GM12878 (cell line): Measurements from ENCODE around the gene POU6F2. TPM values are rescaled to one million over a fixed set of nuclear protein-coding genes. Genes with fewer than 3 reads are reported as not detected.

Experiments
- ATAC-seq: fragments of 200-7000 bp; cut with Tn5 transposase; 3 replicates; pipeline ENCODE4 v1.9.1; 2020; ENCODE audit warnings: mild to moderate bottlenecking, moderate library complexity
- BruUV-seq: library from RNA; stranded (reverse); fragments of 400-500 nt; replicated peaks from 2 replicates; lab custom pipeline; 2021; lab: Mats Ljungman, UMichigan
- CTCF ChIA-PET: fragments of 300-600 bp; sonication (Branson Sonifier 250); formaldehyde crosslinking; extraction: SDS; loops from one replicate; lab custom pipeline; 2021; ENCODE audit warnings: inconsistent platforms; lab: Yijun Ruan, JAX
- POLR2A ChIA-PET: fragments of 350-600 bp; formaldehyde crosslinking; extraction: SDS; loops from one replicate; lab custom pipeline; 2021; ENCODE audit warnings: inconsistent platforms; lab: Charles Lee
- RAD21 ChIA-PET: fragments of 300-600 bp; sonication (Branson Sonifier 250); formaldehyde crosslinking; loops from one replicate; lab custom pipeline; 2023; ENCODE audit warnings: antibody characterized with exemption; ENCODE audit not compliant: unreplicated experiment; lab: Charles Lee
- SMC1A ChIA-PET: fragments of 300-600 bp; sonication (Branson Sonifier 250); formaldehyde crosslinking; loops from one replicate; lab custom pipeline; 2023; ENCODE audit not compliant: unreplicated experiment, uncharacterized antibody; lab: Charles Lee
- DNase-seq: peaks from one replicate; pipeline ENCODE4 v3.0.0-alpha.2; 2011; ENCODE audit warnings: low read depth, low spot score
- FAIRE-seq: peaks from 3 replicates; lab custom pipeline; 2011; peaks lifted over from hg19 to GRCh38; lab: Jason Lieb, UNC
- H2AFZ ChIP-seq: 2 replicates; pipeline ENCODE4 v1.6.0; 2011; ENCODE audit warnings: low read depth, low read length, control low read depth; ENCODE audit not compliant: control insufficient read depth
- H3K27ac ChIP-seq: 2 replicates; pipeline ENCODE4 v1.5.1; 2011; ENCODE audit warnings: control low read depth; ENCODE audit not compliant: control insufficient read depth, insufficient read depth
- H3K27me3 ChIP-seq, 2 experiments: replicated peaks in 1 of 2; 2 replicates each; pipeline versions ENCODE4 v1.6.0 to v1.6.1; 2011; ENCODE audit warnings: low read length in 1 of 2; ENCODE audit not compliant: control insufficient read depth in 2 of 2, insufficient read depth in 2 of 2
- H3K36me3 ChIP-seq, 2 experiments: 2 replicates each; pipeline ENCODE4 v1.5.1; 2011; ENCODE audit warnings: low read length in 1 of 2; ENCODE audit not compliant: control insufficient read depth in 2 of 2, insufficient read depth in 2 of 2
- H3K4me1 ChIP-seq: 2 replicates; pipeline ENCODE4 v1.6.1; 2011; ENCODE audit warnings: mild to moderate bottlenecking, low read length, moderate library complexity, mixed read lengths; ENCODE audit not compliant: control insufficient read depth, insufficient read depth
- H3K4me2 ChIP-seq: 2 replicates; pipeline ENCODE4 v1.6.0; 2011; ENCODE audit warnings: control low read depth; ENCODE audit not compliant: control insufficient read depth, insufficient read depth
- H3K4me3 ChIP-seq: fragments of 200-600 bp; sonication (generic); 2 replicates; pipeline ENCODE4 v1.5.1; 2016
- H3K79me2 ChIP-seq: 2 replicates; pipeline ENCODE4 v1.6.0; 2011; ENCODE audit warnings: low read length; ENCODE audit not compliant: control insufficient read depth, insufficient read depth
- H3K9ac ChIP-seq: 2 replicates; pipeline ENCODE4 v1.8.0; 2011; ENCODE audit warnings: low read length, control low read depth, mixed read lengths; ENCODE audit not compliant: control insufficient read depth, insufficient read depth
- H3K9me3 ChIP-seq: replicated peaks from 3 replicates; pipeline ENCODE4 v1.5.1; 2011; ENCODE audit warnings: mild to moderate bottlenecking, low read length; ENCODE audit not compliant: control insufficient read depth, insufficient read depth
- H4K20me1 ChIP-seq: 2 replicates; pipeline ENCODE4 v1.6.0; 2011; ENCODE audit not compliant: control insufficient read depth, insufficient read depth
- BMI1 ChIP-seq: fragments of 450-650 bp; IDR thresholded peaks from 2 replicates; pipeline ENCODE4 v1.6.1; 2016; ENCODE audit warnings: mild to moderate bottlenecking, moderate library complexity, borderline replicate concordance
- CBX5 ChIP-seq: sonication (generic); IDR thresholded peaks from 2 replicates; pipeline ENCODE4 v1.6.1; 2016; ENCODE audit warnings: low read depth, moderate library complexity, mild to moderate bottlenecking, inconsistent platforms
- IRF3 ChIP-seq: fragments of 450-650 bp; IDR thresholded peaks from 2 replicates; pipeline ENCODE4 v1.6.1; 2014; ENCODE audit warnings: mild to moderate bottlenecking
- IRF5 ChIP-seq: fragments of 450-650 bp; IDR thresholded peaks from 2 replicates; pipeline ENCODE4 v1.6.1; 2017; ENCODE audit warnings: borderline replicate concordance
- MLLT1 ChIP-seq: fragments of 450-650 bp; IDR thresholded peaks from 2 replicates; pipeline ENCODE4 v1.6.1; 2016; ENCODE audit warnings: mild to moderate bottlenecking
- MTA3 ChIP-seq: IDR thresholded peaks from 2 replicates; pipeline ENCODE4 v1.6.1; 2012; ENCODE audit warnings: low read length, inconsistent platforms, borderline replicate concordance
- NFIC ChIP-seq: IDR thresholded peaks from 2 replicates; pipeline ENCODE4 v1.6.1; 2012; ENCODE audit warnings: low read depth, mild to moderate bottlenecking, inconsistent platforms, low read length, moderate library complexity
- NFXL1 ChIP-seq: fragments of 450-650 bp; IDR thresholded peaks from 2 replicates; pipeline ENCODE4 v1.6.1; 2017; ENCODE audit warnings: antibody characterized with exemption, mild to moderate bottlenecking, borderline replicate concordance
- NKRF ChIP-seq: fragments of 450-650 bp; conservative IDR thresholded peaks from 2 replicates; pipeline ENCODE4 v1.6.1; 2017; ENCODE audit warnings: mild to moderate bottlenecking, moderate library complexity
- POLR2A ChIP-seq: IDR thresholded peaks from 2 replicates; pipeline ENCODE4 v1.6.1; 2011; ENCODE audit warnings: low read depth, mild to moderate bottlenecking, low read length
- RUNX3 ChIP-seq: IDR thresholded peaks from 2 replicates; pipeline ENCODE4 v1.6.1; 2012; ENCODE audit warnings: low read length, inconsistent platforms
- SMC3 ChIP-seq: IDR thresholded peaks from 2 replicates; pipeline ENCODE4 v1.6.1; 2011; ENCODE audit warnings: low read length, improper control_type of control experiment, borderline replicate concordance
- WRNIP1 ChIP-seq: IDR thresholded peaks from 2 replicates; pipeline ENCODE4 v1.6.1; 2011; ENCODE audit warnings: low read depth, low read length, improper control_type of control experiment, borderline replicate concordance
- YBX1 ChIP-seq: fragments of 450-650 bp; IDR thresholded peaks from 2 replicates; pipeline ENCODE4 v1.6.1; 2016; ENCODE audit warnings: antibody characterized with exemption
- ZNF592 ChIP-seq: fragments of 450-650 bp; IDR thresholded peaks from 2 replicates; pipeline ENCODE4 v1.6.1; 2017; ENCODE audit warnings: mild to moderate bottlenecking, moderate library complexity
- in situ Hi-C: fragments of 300-500 bp; cut with MboI; formaldehyde crosslinking; loops from 9 replicates; pipeline ENCODE4 v1.14.3; 2018; ENCODE audit warnings: mixed read lengths
- intact Hi-C: fragments of 100-400 bp; cut with micrococcal nuclease; formaldehyde crosslinking; loops from one replicate; pipeline ENCODE4 v1.14.2; 2022; ENCODE audit not compliant: unreplicated experiment
- polyA plus RNA-seq, 11 experiments: library from polyadenylated mRNA; depleted of rRNA in 4 of 11; unstranded in 6 of 11; stranded (reverse) in 5 of 11; fragments of >200 nt; fragmentation: Nextera tagmentation in 4 of 11; fragmentation: Illumina TruSeq in 1 of 11; extraction: Ambion mirVana in 4 of 11; extraction: Trizol in 1 of 11; gene quantifications; 1 replicate in 1 of 11; 2 replicates in 10 of 11; pipeline versions ENCODE4 v1.2.1 to v1.2.3, GENCODE V29; 2011 to 2016; ENCODE audit warnings: inconsistent platforms in 2 of 11, missing spikeins in 2 of 11, low read depth in 1 of 11
- total RNA-seq, 4 experiments: library from RNA; depleted of rRNA in 3 of 4; stranded (reverse); fragments of >200 nt in 3 of 4; fragmentation: Illumina TruSeq in 1 of 4; extraction: Trizol in 1 of 4; gene quantifications; 2 replicates each; pipeline versions ENCODE4 v1.2.1 to v1.2.3, GENCODE V29; 2013 to 2021

POU6F2 gene
- total and polyA plus RNA-seq, 10 of the 15 experiments (the other 5 are each of a cell fraction or from before 2014, with no cell fraction given) = 0.10 TPM; not detected in 9

- RAD21 ChIA-PET = interaction anchor here (1.4 kb wide), 1 partner anchor 9 kb away, joined by 5 read pairs; no protein-coding TSS in a partner anchor
- CTCF ChIA-PET = interaction anchor here (0.6 to 1.2 kb wide), 2 partner anchors 9 to 85 kb away, joined by 3 read pairs; no protein-coding TSS in a partner anchor
- no peak for TF ChIP-seq CBX5
- TF ChIP-seq BMI1 = no peak
- TF ChIP-seq MLLT1 = no peak
- no peak for TF ChIP-seq RUNX3
- no peak for TF ChIP-seq NFXL1
- TF ChIP-seq WRNIP1 = no peak
- no peak for TF ChIP-seq SMC3
- TF ChIP-seq MTA3 = no peak
- TF ChIP-seq IRF3 = no peak
- TF ChIP-seq IRF5 = no peak
- no peak for TF ChIP-seq ZNF592
- no peak for TF ChIP-seq POLR2A
- TF ChIP-seq NFIC = no peak
- TF ChIP-seq YBX1 = no peak
- no peak for TF ChIP-seq NKRF
- H4K20me1 ChIP-seq = no peaks in the 10 kb centered on the region; the same call in 1 of the 2 replicates
- SMC1A ChIA-PET = interaction anchor here (0.7 to 1.5 kb wide), 3 partner anchors 12 to 158 kb away, joined by 3 to 4 read pairs (median 3); no protein-coding TSS in a partner anchor
- no peak overlapping the region for H3K4me2 ChIP-seq
- POLR2A ChIA-PET = no interaction called here
- H3K27ac ChIP-seq = no peak overlapping the region
- no peak overlapping the region for H2AFZ ChIP-seq
- H3K79me2 ChIP-seq = no peaks in the 10 kb centered on the region
- no peaks in the 10 kb centered on the region for H3K9me3 ChIP-seq
- FAIRE-seq (no peak), DNase-seq (no peak), ATAC-seq (no peak)
- no peaks in the 10 kb centered on the region for H3K4me1 ChIP-seq
- no peak overlapping the region for H3K9ac ChIP-seq
- in situ Hi-C loops (no loop called here), intact Hi-C loops (no loop called here)
- H3K27me3 ChIP-seq = no peaks in the 10 kb centered on the region
- H3K4me3 ChIP-seq = no peak overlapping the region
- no TSS peak for BruUV-seq
- H3K36me3 ChIP-seq = no peaks in the 10 kb centered on the region
Measured at GRCh38 chr7:39295796-39296195, 318.1 kb downstream of the POU6F2 start.
